Measurements from ENCODE around the gene CDK12.

The CDK12 gene

GRCh38 chr17:39582658-39583057 is 121.4 kb downstream of the CDK12 start:
- no peak for DNase-seq (ENCODE audit: low spot score)
